Dedifferentiated amniotic fluid mesenchymal stem cell (primary cell): Measurements from ENCODE around the gene NACC2.
"Not testable (repeated sequence)": the region's sequence is repeated elsewhere in the genome, so short reads cannot be mapped to it uniquely, and the experiment has no call there.

Experiments used
- DNase-seq: peaks from one replicate; pipeline ENCODE4 v3.0.0-alpha.2; 2016; ENCODE audit errors: extremely low spot score

The NACC2 gene

DNA sequence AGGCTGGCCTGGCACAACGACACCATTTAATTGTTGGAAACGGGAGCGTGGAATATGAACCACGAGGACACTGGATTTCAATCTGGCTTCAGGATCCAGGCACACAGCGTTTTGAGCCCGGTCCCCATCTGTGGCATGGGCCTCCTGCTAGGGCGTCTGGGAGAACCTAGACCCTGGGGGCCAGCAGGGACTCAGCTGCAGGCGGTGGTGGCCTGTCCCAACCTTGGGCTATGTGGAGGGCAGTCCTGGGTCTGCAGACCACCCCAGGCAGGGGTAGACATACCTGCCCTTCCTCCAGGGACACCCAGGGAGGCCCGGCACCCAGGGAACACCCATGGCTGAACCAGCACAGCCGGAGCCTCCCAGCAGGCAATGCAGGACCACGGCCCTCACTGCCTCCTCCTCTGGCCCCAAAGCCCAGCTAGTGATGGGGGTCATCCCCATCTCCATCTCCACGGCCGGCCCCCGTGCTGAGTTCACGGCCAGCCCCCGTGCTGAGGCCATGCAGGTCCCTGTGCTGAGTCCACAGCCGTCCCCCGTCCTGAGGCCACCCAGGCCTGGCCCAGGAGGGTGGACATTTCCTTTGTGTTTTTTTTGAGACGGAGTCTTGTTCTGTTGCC, 115.4 kb downstream of the NACC2 start:
- no peak for DNase-seq

DNA sequence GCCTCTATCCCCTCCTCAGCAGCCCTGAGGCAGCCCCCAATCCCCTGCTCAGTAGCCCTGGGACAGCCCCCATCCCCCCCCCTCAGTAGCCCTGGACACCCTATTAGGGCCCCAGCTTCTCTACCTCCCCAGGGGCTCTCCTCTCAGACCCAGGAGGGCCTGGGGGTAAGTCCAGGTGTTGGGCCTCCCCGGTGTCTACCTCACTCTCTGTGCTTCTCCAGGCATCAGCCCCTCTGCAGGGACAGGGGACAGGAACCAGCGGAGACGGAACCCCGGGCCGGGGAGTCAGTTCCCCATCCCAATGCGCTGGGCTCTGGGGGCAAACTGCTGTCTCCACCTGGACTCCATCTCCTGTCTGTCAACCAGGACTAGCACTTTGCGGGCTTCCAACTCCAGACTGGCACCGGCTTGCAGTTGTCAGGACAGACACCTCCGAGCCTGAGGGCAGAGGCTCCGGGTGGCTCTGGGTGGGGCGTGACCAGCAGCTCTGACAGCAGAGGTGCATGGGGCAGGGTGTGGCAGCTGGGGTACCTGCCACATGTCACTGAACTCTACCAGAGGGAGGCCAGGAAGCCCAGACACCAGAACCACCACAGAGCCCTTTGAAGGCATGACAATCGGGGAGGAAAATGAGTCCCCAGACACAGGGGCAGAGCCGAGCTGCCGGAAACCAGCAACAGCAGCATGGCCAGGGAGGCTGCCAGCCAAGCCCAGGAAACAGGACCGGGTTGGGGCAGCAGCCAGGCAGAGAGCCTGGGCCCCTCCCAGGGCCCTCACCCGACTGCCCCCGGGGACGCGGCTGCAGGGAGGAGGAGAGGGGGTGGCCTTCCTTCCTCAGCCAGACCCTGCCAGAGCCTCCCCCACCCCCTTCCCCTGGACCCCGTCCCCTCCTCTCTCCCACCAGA, 116.2 kb downstream of the NACC2 start:
- no peak for DNase-seq

DNA sequence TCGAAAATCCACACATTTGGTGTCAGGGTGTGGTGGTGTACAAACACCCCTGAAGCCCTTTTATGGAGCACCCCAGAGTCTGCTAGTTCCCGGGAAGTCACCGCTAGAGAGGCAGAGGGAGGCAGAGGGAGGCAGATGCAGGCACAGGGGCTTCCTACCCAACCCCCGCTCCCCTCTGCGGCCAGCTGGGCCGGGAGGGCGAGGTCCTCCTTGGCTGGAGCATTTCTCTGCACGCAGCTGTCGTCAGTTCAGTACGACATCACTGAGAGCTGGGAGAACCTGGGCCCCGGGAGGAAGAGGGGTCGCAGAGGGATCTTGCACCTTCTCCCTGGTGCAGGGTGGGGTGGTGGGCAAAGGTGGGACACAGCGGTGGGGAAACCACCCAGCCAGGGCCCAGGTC, 118.1 kb downstream of the NACC2 start:
- DNase-seq, result no peak

DNA sequence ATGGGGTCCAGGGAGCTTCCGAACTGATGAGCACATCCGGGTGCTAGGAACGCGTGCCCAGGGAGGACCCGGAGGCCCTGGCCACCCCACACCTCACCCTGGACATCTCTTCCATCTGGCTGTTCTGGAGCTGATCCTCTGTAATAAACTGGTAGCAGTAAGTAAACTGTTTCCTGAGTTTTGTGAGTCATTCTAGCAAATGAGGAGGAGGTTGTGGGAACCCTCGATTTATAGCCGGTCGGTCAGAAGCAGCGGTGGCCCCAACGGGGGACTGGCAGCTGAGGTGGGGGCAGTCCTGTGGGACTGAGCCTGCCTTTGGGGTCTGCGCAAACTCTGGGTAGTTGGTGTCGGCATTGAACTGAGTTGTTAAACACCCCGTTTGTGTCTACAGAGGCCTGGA, 118.6 kb downstream of the NACC2 start:
- no peak for DNase-seq

DNA sequence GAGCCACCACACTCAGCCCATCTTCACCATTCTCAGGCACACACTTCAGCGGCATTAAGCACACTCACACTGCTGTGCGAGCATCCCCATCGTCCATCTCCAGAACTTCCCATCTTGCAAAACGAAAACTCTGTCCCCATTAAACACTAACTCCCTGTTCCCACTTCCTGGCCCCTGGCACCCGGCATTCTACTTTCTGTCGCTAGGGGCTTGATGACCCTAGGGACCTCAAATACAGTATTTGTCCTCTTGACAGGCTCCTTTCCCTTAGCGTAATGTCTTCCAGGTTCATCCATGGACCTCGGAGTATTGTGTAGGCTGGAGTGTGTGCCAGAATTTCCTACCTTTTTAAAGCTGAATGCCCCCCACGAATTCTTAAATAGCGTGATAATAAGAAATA, 119.3 kb downstream of the NACC2 start:
- no peak for DNase-seq

DNA sequence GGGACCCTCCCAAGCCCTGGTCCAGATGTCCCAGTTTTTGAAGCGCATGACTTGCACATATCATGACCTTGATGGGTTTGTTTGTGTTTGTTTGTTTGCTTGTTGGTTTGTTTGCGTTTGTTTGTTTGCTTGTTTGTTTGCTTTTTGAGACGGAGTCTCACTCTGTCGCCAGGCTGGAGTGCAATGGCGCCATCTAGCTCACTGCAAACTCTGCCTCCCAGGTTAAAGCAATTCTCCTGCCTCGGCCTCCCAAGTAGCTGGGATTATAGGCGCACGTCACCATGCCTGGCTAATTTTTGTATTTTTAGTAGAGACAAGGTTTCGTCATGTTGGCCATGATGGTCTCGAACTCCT, 120.9 kb downstream of the NACC2 start:
- DNase-seq, result no peak

DNA sequence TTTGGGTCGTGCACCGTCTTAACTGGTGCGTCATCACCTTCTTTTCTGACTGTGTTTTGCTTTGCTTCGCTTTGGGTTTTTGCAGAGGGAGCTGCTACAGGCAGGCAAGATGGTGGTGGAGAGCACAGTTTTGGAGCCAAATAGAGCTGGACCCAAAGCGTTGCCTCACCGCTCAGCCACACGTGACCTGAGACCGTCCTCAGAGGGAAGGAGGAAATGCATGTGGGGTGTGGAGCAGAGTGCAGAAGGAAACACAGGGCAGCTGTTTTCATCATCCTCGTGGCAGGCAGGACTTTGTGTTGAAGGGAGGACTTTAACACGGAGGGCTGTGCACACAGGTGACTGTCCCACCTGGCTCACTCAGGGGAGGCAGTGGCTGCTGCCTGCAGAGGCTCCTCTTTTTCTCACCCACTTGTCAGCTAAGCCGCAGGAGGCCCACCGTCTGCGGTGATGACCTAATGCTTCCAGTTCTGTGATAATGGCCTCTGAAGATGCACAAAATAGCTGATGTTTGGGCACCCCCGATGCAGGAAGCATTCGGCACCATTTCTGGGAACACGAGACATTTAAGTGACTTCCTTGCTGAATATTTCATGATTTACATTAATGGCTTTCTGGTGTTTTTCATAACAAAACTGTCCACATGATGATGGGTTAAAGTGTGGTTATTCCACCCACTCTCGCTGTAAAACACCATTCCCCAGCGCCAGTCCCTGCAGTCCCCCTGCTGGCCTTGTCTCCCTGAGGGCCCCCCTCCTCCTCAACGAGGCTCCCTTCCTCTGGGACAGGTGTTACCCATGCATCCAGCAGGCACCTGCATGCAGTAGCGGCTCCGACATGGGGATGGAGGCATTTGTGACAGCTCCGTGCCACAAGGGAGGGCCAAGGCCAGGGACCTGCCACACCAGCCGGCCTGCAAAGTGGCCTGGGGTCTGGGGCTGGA, 121.5 kb downstream of the NACC2 start:
- DNase-seq, result no peak

DNA sequence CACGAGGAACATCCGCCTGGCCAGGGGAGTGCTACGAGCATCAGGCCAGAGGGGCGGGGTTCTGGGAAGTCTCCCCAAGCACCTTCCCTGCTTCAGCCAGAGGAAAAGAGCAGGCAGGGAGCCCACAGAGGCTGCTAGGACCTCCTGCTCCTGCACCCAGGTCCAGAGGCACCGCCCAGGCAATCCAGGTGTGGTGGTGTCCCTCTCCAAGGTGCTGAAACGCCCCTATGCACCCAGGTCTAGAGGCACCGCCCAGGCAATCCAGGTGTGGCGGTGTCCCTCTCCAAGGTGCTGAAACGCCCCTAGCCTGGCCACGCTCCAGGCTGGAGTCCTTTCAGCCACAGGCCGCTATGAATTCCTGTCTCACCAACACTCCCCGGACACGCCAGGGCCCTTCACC, 123.2 kb downstream of the NACC2 start:
- no peak for DNase-seq

DNA sequence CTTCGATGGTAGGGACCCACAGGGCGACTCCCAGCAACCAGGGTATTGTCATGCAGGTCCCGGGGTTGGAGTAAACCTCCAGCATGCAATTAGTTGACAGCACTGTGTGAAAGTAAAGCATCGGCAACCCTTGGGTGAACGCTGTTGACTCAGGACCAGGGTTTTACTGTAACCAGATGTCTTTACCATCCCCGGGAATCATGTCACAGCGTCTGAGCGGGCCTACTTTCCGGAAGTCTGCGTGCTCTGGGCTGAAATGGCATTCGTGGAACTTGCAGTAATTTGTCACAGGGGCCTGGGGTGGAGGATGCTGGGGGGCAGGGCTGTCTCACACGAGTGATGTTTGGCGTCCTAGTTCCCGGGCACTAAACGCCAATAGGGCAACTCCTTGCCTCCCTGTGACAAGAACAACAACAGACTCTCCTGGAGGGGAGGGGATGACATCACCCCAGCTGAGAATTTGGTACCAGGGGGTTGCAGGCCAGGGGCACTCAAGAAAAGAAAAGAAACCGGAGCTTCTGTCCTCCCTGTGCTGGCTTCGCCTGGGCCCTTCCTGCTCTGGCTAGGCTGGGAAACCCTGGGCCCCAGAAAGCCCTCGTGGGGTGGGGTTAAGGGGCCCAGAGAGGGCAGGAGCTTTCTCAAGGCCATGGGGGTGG, 123.8 kb downstream of the NACC2 start:
- DNase-seq, result no peak

DNA sequence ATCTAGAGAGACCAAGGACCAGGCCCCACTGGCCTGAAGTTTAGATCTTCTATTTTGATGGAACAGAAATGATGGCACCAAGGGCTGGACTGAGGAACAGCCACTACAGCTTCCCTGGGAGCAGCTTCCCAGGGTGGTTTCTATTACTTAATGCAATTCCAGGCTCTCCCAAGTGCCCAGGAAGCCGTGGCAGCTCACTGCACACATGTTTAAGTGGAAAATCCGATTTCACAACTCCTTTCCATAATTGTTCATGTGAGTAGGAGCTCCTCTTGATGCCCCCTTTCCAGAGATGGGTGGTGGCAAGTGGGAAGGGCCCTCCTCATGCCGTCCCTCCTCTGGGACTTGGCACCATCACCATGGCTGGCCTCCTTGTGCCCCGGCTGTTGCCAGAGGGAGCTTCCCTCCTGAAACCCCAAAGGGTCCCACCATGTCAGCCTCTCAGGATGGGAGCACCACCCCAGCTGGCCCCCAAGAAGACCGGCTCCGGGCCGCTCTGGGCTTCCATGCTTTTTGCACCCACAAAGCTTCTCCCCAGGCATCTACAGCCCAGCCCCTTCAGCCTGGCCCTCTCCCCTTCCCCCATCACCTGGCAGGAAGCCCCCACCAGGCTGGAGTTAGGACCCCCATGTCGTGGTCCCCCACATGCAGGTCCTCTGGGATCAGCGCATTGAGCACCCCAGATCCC, 124.8 kb downstream of the NACC2 start:
- no peak for DNase-seq

DNA sequence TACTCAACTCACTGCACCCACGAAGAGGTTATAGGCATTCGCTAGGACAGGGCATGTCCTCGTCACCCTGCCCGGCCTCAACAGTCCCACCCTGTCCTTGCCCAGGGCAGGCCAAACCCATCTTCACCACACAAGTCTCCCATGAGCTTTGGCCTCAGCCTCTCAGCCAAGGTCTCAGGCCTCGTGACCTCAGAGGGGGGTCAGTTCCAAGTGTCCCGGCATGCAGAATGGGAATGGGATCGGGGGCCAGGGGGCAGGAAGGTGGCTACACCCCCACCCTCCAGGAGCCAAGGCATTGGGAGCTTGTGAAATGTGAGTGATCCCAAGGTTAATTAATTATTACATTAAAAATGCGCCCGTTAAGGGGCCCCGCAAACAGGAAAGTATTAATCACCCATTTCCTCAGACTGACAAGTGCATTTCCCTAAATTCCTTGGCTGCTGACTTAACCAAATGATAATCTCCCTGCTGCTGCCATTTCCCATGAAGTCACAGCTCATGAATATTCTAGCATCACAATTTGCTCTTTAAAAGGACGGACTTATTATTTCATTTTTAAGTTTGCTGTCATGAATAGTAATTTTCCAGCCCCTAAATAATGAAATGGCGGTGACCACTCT, 125.9 kb downstream of the NACC2 start:
- no peak for DNase-seq

DNA sequence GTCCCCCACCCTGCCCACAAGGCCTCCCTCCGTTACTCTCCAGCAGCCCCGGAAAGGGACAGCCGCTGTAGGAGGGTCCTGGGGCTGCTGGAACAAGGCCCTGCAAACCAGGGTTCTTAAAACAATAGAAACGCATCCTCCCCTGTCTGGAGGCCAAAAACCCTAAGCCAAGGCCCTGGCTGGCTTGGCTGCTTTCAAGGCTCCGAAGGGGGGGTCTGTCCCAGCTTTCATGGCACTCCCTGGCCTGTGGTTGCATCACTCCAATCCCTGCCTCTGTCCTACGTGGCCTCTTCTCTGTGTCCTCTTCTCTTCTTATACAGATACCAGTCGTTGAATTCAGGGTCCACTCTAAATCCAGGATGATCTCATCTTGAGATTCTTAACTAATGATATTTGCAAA, 126.5 kb downstream of the NACC2 start:
- no peak for DNase-seq

DNA sequence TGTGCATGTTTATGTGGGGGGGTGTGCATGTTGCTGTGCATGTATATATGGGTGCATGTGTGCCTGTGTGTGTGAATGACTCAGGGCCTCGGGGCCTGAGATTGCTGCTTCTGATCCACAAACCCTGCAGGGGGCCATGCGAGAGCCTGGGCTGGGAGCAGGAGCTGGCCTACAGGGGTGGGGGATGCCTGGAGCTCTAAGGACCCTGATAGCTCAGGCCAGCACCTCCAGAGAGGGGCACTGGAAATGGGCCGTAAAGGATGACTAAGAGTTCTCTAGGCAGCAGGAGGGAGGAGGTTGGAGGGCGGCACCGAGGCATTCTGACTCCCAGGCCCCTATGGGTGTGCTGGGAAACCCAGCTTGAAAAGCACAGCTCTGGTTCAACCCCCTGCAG, 127.0 kb downstream of the NACC2 start:
- no peak for DNase-seq

DNA sequence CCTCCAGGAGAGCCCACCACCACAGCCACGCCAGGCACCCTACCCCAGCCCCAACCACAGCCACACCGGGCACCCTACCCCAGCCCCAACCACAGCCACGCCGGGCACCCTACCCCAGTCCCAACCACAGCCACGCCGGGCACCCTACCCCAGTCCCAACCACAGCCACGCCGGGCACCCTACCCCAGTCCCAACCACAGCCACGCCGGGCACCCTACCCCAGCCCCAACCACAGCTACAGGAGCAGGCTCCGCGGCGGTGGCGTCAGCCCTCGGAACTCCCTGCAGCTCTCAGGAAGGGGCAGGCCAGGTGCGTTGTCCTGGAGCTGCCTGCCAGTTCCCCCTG, 128.2 kb downstream of the NACC2 start:
- not testable (repeated sequence) for DNase-seq

DNA sequence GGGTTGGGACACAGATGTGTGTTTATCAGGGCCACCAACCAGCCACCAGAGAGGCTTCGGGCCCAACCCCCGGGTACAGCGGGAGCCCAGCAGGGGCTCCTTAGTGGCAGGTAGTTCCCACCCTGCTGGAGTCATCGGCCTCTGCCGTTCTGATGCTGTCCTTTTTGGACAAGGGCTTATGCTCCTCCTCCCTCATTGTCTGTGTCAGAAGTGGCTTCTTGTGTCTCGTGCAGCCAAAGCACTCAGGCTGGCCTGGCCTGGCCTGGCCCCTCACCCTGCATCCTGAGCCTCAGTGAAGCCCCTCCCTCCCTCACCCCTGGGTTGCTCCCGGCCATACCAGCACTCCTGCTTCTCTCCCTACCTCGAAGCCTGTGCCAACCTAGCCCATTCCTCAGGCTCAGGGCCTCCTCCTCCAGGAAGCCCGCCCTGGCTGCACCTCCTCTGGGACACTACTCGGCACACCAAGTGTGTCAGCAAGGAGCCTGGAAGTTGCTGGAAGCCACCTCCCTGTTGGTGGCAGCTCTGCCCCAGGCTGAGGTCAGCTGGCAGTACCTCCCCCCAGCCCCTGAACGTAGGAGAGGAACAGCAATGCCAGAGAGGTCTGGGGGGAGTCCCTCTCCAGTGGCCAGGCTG, 129.8 kb downstream of the NACC2 start:
- DNase-seq, result no peak

DNA sequence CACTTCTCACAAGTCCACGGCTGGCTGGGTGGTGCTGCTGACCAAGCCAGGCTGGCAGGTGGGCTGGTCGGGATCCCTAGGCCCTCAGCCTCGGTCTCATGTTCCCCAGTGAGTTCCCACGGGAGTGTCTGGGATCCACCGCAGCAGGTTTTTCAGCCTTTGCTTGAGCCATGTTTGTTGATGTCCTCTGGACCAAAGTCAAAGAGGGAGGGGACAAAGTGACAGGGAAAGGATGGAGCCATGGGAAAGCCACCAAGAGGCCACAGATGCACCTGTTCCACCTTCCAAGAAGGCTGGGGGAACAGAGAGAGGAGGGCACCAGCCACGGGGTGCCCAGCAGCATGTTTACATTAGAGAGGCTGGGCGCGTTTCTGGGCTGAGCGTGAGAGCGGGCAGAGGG, 131.2 kb downstream of the NACC2 start:
- no peak for DNase-seq

DNA sequence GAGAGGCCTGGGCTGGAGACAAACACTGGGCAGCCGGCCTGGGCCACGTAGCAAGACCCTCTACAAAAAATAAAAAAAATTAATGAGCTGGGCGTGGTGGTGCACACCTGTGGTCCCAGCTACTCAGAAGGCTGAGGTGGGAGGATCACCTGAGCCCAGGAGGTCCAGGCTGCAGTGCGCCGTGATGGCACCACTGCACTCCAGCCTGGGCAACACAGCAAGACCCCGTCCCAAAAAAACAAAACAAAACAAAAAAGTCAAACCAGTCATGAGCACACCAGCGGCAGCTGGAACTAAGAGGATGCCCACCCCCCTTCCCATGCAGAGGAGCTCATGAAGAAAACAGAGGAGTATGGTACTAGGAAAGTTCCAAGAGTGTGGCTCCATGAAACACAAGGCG, 131.8 kb downstream of the NACC2 start:
- no peak for DNase-seq

DNA sequence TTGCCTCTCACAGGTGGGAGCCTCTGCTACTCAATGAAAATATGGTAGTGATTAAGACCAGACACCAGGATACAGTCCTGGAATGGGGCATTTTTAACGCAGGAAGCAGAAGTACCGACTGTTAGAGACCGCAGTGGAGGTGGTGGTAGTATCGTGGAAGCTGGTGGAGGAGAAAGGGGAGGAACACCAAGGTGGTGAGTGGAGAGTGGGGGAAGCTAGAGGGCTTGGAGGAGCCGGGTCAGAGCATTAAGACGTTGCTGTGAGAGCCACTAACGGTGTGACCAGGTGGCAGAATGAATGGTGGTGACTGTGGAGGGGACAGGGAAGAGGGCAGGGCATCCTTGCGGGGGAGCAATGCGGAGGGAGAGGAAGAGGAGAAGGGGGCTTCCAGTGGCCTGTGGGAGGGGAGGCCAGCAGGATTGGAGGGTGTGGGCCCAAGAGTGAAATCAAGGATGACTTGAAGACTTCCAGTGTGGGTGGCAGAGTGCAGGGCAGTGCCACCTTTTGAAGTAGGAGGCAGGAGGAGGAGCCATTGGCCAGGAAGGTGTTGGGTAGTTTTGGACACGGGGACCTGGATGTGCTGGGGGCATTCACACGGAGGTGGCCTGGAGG, 132.3 kb downstream of the NACC2 start:
- no peak for DNase-seq

DNA sequence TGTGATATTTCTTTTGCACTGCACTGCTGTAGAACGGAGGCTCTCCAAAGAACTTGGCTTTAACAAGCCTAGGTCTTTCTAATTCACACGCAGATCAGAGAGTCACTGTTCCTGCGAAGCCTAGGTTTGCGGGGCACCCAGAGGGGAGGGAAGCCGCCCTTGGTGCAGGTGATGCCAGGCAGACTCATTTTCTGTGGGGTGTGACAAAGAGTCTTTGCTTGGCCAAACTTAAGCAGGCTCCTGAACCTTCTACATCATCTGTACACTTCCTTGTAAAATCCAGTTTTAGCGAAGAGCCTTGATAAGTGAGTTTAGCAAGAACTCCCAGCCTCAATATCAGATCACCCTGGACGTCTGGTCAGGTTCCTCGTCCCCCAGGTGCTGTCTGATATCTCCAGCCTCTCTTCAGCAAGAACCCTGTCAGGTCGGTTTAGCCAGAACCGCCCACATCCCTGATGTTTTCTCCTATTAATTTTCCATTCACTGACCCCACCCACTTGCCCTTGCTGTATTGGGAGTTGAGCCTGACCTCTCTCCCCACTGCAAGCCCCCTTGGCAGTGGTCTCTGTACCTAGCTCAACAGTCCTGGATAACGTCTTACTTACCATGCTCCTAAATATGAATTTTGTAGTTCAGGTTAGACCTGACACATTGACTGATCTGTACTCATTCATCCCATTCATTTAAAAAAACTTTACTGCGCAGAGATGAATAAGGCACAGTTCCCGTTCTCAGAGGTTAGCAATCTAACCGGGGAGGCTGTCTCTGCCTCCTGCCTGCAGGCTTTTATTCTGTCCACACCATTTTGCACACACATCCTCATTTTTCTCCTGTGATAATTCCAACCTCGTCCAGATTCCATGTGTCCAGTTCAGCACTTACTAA, 133.0 kb downstream of the NACC2 start:
- no peak for DNase-seq
